ENCODE data around the gene TAF7.
A peak's percentile ranks its signal among the peaks of the same experiment; 100 is the strongest.
"Not testable (repeated sequence)": the region's sequence is repeated elsewhere in the genome, so short reads cannot be mapped to it uniquely, and the experiment has no call there.

The TAF7 gene

GRCh38 chr5:141349917-141350619 is 29.5 kb upstream of the TAF7 start, which contains the start of gene PCDHGB1:
TSS of gene PCDHGB1 (plus strand) at chr5:141350099. CDS start at chr5:141350261, 162 bp downstream.
- DNase-seq = peak; percentile 18 to 37 (median 20)
- H3K27me3 Mint-ChIP-seq = peaks cover 55 to 90% of the 10 kb centered on the region in 2 donors
- peak; percentile 43 for ATAC-seq (replicated peaks)

GRCh38 chr5:141346017-141346416 is 25.4 kb upstream of the TAF7 start:
- H3K36me3 Mint-ChIP-seq (ENCODE audit: insufficient read depth); H3K4me1 Mint-ChIP-seq (ENCODE audit: low read depth in 2 of 2); DNase-seq; ATAC-seq (replicated peaks); H3K4me3 Mint-ChIP-seq; H3K27ac Mint-ChIP-seq: not testable (repeated sequence)
- H3K27me3 Mint-ChIP-seq = peaks cover 59 to 95% of the 10 kb centered on the region in 2 donors
- peaks cover 1 to 20% of the 10 kb centered on the region in 2 donors for H3K9me3 Mint-ChIP-seq

More at GRCh38 chr5:141349917-141350619, 29.5 kb upstream of the TAF7 start, which contains the start of gene PCDHGB1:
- Mint-ChIP-seq H3K4me3 (peak within 1 kb of the TSS; percentile 58 to 68), H3K36me3 (ENCODE audit: insufficient read depth) (peaks cover 3% of the 10 kb centered on the region), H3K4me1 (ENCODE audit: low read depth in 2 of 2) (peaks cover 5 to 6% of the 10 kb centered on the region in 2 donors), H3K9me3 (peaks cover 1 to 20% of the 10 kb centered on the region in 2 donors), H3K27ac (no peak within 1 kb of the TSS)

- Mint-ChIP-seq H3K4me1 (ENCODE audit: low read depth in 2 of 2) (peaks cover 5 to 6% of the 10 kb centered on the region in 2 donors), H3K27me3 (peaks cover 60 to 95% of the 10 kb centered on the region in 2 donors), H3K9me3 (peaks cover 2 to 21% of the 10 kb centered on the region in 2 donors), H3K36me3 (ENCODE audit: insufficient read depth) (peaks cover 3% of the 10 kb centered on the region), H3K27ac (no peak overlapping the region), H3K4me3 (no peak overlapping the region)
- DNase-seq (no peak), ATAC-seq (replicated peaks) (no peak)
These were observed 24.7 kb upstream of the TAF7 start for GRCh38 chr5:141345327-141345726.

GRCh38 chr5:141343953-141344463 is 23.4 kb upstream of the TAF7 start:
- peak overlapping the region; percentile 12 to 57 for H3K4me3 Mint-ChIP-seq
- H3K27ac Mint-ChIP-seq = no peak overlapping the region
- ATAC-seq (replicated peaks) (no peak), DNase-seq (no peak)
- H3K4me1 Mint-ChIP-seq (ENCODE audit: low read depth in 2 of 2) = no peaks in the 10 kb centered on the region
- peaks cover 3% of the 10 kb centered on the region for H3K36me3 Mint-ChIP-seq (ENCODE audit: insufficient read depth)
- peaks cover 5 to 21% of the 10 kb centered on the region in 2 donors for H3K9me3 Mint-ChIP-seq
- peaks cover 55 to 99% of the 10 kb centered on the region in 2 donors for H3K27me3 Mint-ChIP-seq

GRCh38 chr5:141343242-141343952 is 22.8 kb upstream of the TAF7 start, which contains the start of gene PCDHGA3:
TSS of gene PCDHGA3 (plus strand) at chr5:141343829. CDS start at chr5:141344034, 205 bp downstream.
- Mint-ChIP-seq H3K36me3 (ENCODE audit: insufficient read depth) (peaks cover 3% of the 10 kb centered on the region), H3K4me3 (peak within 1 kb of the TSS; percentile 12 to 57), H3K9me3 (peaks cover 5 to 21% of the 10 kb centered on the region in 2 donors), H3K27me3 (peaks cover 53 to 99% of the 10 kb centered on the region in 2 donors), H3K4me1 (ENCODE audit: low read depth in 2 of 2) (no peaks in the 10 kb centered on the region), H3K27ac (no peak within 1 kb of the TSS)
- DNase-seq = no peak
- no peak for ATAC-seq (replicated peaks)

GRCh38 chr5:141342773-141343172 is 22.2 kb upstream of the TAF7 start:
- DNase-seq (no peak), ATAC-seq (replicated peaks) (no peak)
- no peak overlapping the region for H3K27ac Mint-ChIP-seq
- peaks cover 54 to 99% of the 10 kb centered on the region in 2 donors for H3K27me3 Mint-ChIP-seq
- H3K36me3 Mint-ChIP-seq (ENCODE audit: insufficient read depth) = peaks cover 3% of the 10 kb centered on the region
- H3K4me3 Mint-ChIP-seq = no peak overlapping the region
- H3K9me3 Mint-ChIP-seq = peaks cover 10 to 21% of the 10 kb centered on the region in 2 donors
- H3K4me1 Mint-ChIP-seq (ENCODE audit: low read depth in 2 of 2) = no peaks in the 10 kb centered on the region

- H3K9me3 Mint-ChIP-seq; H3K36me3 Mint-ChIP-seq (ENCODE audit: insufficient read depth); DNase-seq; ATAC-seq (replicated peaks); H3K4me1 Mint-ChIP-seq (ENCODE audit: low read depth in 2 of 2); H3K27ac Mint-ChIP-seq; H3K4me3 Mint-ChIP-seq: not testable (repeated sequence)
- peaks cover 61 to 99% of the 10 kb centered on the region in 2 donors for H3K27me3 Mint-ChIP-seq
These were observed 20.3 kb upstream of the TAF7 start for GRCh38 chr5:141340781-141341354.

- Mint-ChIP-seq H3K4me3 (no peak within 1 kb of the TSS), H3K27ac (no peak within 1 kb of the TSS), H3K9me3 (peaks cover 14 to 15% of the 10 kb centered on the region in 2 donors), H3K27me3 (peaks cover 74 to 99% of the 10 kb centered on the region in 2 donors), H3K4me1 (ENCODE audit: low read depth in 2 of 2) (no peaks in the 10 kb centered on the region), H3K36me3 (ENCODE audit: insufficient read depth) (no peaks in the 10 kb centered on the region)
- ATAC-seq (replicated peaks) = no peak
- no peak for DNase-seq
These were observed 18.1 kb upstream of the TAF7 start, which contains the start of gene PCDHGA2 for GRCh38 chr5:141338538-141339306. TSS of gene PCDHGA2 (plus strand) at chr5:141338760.

- ATAC-seq (replicated peaks); H3K36me3 Mint-ChIP-seq (ENCODE audit: insufficient read depth); DNase-seq; H3K27ac Mint-ChIP-seq; H3K9me3 Mint-ChIP-seq; H3K4me1 Mint-ChIP-seq (ENCODE audit: low read depth in 2 of 2); H3K4me3 Mint-ChIP-seq: not testable (repeated sequence)
- H3K27me3 Mint-ChIP-seq = peaks cover 73 to 92% of the 10 kb centered on the region in 2 donors
These were observed 12.0 kb upstream of the TAF7 start for GRCh38 chr5:141332571-141332970.

GRCh38 chr5:141330299-141331080 is 9.9 kb upstream of the TAF7 start, which contains the start of gene PCDHGA1:
TSS of gene PCDHGA1 (plus strand) at chr5:141330514.
- peak; percentile 48 for ATAC-seq (replicated peaks)
- Mint-ChIP-seq H3K9me3 (peaks cover 8 to 9% of the 10 kb centered on the region in 2 donors), H3K27me3 (peaks cover 58 to 90% of the 10 kb centered on the region in 2 donors), H3K4me1 (ENCODE audit: low read depth in 2 of 2) (peaks cover 6% of the 10 kb centered on the region in 2 donors), H3K4me3 (peak within 1 kb of the TSS; percentile 14 to 46), H3K27ac (no peak within 1 kb of the TSS), H3K36me3 (ENCODE audit: insufficient read depth) (peaks cover 2% of the 10 kb centered on the region)
- peak in 2 of 3 experiments; percentile 24 to 41 for DNase-seq

GRCh38 chr5:141328231-141328630 is 7.6 kb upstream of the TAF7 start:
- Mint-ChIP-seq H3K4me1 (ENCODE audit: low read depth in 2 of 2) (peaks cover 6% of the 10 kb centered on the region in 2 donors), H3K9me3 (peaks cover 0 to 4% of the 10 kb centered on the region in 2 donors), H3K36me3 (ENCODE audit: insufficient read depth) (peaks cover 2% of the 10 kb centered on the region), H3K4me3 (no peak overlapping the region), H3K27me3 (peaks cover 41 to 67% of the 10 kb centered on the region in 2 donors), H3K27ac (no peak overlapping the region)
- DNase-seq (no peak), ATAC-seq (replicated peaks) (no peak)
